Amniotic stem cell (primary cell): ENCODE data around the gene RGSL1.
A peak's percentile ranks its signal among the peaks of the same experiment; 100 is the strongest.
"Not testable (repeated sequence)": the region's sequence is repeated elsewhere in the genome, so short reads cannot be mapped to it uniquely, and the experiment has no call there.

Experiments used
- DNase-seq: peaks from one replicate; lab custom pipeline; 2025; lab: John Stamatoyannopoulos, UW

RGSL1 gene

DNA sequence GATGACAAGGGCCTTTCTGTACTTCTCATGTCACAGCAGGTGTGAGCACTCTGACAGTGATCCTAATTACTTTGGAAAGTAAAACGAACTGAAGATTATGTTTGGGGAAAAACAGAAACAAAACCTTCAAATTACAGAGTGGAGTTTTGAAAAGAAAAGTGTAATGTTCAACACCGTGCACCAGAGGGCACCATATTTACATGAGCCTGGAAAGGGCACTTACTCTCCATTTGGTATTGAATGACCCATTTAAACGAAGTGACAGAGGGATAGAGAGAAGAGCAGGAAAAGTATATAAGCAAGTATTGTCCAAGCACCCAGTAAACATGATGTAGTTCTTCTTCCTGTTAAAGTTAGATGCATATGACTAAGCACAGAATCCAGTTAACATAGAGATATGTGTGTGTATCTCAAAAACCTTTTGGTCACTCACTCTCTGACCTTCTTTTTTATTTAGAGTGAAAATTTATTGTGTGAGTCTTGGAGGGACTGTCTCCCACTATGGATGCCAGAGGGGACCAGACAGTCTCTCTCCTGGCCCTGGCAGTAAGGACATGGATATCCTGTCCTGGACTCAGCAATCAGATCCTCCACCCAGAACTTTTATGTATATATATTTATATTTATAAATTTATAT, 3.8 kb upstream of the RGSL1 start:
- peak; percentile 11 for DNase-seq

DNA sequence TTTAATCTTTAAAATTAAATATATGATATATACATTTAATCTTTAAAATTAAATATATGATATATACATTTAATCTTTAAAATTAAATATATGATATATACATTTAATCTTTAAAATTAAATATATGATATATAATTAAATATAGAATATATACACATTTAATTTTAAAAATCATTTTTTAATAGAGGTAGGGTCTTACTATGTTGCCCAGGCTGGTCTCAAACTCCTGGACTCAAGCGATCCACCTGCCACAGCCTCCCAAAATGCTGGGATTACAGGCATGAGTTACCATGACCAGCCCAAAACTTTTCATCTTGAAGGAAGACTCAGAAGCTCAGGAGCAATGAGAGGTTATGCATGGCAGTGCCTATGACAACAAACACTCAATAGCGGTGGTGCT, 2.8 kb upstream of the RGSL1 start:
- DNase-seq: not testable (repeated sequence)

DNA sequence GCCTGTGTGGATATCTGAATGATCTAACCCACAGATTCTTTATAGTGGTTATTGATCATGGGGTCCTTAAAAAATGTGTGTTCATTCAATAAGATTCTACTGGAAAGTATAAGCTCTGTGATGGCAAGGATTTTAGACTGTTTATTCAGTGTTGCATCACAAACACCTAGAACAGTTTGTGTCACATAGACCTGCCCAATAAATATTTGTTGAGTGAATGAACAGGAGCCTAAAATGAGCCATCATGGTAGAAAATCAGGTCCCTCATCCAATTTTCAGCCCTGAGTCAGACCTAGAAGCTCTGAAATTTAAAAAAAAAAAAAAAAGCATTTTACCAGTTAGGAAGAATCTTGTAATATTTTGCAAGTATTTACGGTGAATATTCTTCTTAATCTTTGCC, 2.3 kb upstream of the RGSL1 start:
- no peak for DNase-seq

DNA sequence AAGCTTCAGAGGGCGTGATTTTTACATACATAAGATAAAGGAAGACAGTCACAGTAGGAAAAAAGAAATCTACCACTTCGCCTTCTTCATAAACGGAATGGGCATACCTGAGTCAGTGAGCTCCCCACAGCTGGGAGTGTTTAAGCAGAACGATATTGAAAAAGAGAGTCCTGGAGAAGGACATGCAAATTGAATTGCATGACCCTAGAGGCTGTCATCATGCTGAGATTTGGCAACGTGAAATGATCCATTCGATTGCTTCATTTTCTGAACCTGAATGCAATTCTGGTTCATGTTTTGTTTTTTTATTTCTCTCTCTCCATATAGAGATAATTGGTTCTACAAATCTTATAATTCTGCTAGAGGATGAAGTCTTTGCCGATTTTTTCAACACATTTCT, 3.7 kb downstream of the RGSL1 start:
- DNase-seq: no peak

DNA sequence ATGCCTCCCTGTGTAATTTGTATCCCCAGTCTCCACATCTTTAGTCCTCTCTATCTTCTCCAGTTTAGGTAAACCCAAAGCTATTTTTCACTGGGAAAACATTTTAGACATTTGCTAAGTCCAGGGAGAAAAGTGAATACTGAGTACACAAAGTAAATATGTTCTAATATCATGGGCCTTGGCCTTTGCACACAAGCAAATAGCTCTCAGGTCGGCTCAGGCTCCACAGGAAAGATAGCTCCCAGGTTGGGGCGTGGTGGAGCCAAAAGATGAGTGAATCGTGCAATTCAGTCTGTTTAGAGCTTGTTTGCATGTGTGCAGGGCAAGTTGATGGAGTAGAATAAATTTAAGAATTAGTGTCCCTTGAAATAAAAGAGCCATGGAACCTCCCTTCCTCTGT, 7.9 kb downstream of the RGSL1 start:
- DNase-seq: no peak

DNA sequence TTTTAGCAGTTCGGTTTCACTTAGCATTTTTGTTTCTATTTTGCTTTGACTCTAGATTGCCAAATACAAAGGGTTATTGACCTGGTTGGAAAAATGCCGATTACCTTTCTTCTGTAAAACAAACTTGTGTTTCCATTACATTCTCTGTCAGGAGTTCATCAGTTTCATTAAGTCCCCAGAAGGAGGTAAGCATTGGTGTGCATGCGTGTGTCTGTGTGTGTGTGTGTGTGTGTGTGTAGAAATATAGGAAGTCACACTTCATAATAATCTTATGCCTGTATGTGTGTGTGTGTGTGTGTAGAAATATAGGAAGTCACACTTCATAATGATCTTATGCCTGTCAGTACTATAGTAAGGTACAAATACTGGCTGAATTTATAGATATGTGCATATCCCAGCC, 10.0 kb downstream of the RGSL1 start:
- no peak for DNase-seq

DNA sequence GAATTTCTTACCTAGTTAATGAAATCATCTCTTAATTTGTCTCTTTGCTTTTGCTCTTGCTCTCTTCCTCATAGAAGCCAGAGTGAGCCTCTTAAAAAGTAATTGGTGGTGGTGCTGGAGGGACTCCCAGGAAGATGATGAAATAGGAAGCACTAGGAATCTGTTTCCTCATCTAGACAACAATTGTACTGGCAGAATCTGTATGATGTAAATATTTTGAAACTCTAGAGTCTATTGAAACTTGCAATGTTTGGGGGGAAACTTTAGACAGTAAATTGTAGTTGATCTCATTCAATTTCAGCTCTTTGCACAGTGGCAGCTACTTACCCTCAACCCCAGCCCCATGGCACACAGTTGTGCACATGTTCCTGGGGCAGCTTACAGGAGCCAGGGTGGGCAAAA, 10.6 kb downstream of the RGSL1 start:
- no peak for DNase-seq

DNA sequence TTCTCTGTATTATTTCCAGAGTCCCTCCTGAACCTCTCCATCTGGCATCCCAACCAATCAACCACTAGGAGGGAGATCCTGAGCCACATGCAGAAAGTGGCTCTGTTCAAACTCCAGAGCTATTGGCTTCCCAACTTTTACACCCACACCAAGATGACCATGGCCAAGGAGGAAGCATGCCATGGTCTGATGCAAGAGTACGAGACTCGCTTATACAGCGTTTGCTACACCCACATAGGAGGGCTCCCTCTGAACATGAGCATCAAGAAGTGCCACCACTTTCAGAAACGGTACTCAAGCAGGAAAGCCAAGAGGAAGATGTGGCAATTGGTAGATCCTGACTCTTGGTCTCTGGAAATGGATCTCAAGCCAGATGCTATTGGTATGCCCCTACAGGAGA, 23.6 kb downstream of the RGSL1 start:
- DNase-seq: no peak

DNA sequence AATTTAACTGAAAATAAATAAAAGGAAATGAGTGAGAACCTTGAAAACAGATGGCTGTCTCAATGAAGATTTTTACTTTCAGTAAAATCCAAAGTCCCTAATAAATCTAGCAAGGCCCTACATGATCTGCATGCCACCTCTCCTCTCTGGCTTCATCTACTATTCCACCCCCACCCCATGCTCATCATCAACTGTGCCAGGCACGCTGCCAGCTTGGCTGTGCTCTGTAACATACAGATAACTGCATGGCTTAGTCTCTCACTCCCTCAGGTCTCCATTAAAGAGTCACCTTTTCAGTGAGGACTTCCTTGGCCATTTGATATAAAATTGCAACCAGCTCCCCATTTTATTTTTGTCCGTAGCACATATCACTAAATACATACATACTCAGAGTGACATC, 26.7 kb downstream of the RGSL1 start:
- no peak for DNase-seq

DNA sequence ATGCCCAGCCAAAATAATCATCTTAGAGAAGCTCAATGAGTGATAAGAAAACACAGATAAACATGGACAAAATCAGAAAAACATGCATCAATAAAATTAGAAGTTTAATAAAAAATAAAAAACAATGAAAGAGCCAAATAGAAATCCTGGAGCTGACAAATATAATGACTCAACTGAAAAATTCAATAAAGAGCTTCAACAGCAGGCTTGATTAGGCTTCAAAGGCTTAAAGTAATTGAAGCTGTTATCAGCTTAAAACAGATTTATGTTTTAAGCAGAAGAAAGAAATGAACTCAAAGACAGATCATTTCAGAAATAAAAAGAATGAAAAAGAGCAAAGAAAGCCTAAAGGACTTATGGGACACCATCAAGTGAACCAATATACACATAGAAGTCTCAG, 28.3 kb downstream of the RGSL1 start:
- no peak for DNase-seq

DNA sequence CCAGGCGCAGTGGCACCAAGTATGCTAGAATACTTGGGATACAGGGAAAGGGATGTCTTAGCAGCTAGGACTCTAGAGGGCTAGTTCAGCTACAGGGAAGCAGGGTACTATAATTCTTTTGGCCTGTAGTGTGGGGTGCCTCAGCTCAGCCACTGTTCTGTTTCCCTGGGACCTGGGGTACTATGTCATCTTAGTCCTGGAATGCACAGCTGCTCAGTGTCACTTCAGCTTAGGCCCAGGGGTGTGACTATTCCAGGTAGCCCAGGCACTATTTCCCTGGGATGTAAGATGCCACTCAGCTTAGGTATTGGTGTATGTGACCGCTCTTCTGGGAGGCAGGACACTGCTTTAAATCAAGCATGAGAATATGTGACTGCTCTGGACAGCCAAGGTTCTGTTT, 34.1 kb downstream of the RGSL1 start:
- no peak for DNase-seq

DNA sequence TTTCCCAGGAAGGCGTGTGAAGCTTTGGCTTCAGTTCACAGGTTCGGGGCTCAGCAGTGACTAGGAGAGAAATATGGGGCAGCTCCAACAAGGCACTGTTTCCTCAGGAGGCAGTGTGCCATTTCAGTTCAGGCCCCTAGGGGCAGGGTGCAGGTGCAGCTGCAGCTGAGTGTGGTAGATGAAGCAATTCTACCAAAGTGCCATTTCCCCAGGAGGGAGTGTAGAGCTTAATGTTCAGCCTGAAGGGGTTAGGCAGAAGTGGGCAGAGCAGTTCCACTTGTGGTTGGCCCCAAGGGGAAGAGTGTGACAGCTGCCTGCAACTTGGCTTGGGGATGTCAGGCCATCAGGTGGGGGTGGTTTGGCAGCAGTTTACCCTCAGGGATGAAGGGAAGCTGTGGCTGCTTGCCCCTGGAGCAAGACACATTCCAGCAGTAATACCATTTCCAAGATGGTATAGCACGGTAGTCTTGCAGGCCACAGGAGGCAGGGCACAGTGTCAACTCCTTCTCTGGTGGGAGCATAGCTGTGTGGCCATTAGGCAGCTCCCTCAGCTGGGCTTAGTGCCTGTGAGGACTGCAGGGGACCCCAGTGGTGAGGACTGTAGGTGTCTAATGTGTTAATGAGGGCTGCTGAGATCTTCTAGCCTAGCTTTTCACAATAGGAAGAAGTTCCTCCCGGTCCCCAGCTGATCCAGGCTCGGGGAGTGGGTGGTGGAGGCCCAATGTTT, 34.7 kb downstream of the RGSL1 start:
- DNase-seq: no peak

DNA sequence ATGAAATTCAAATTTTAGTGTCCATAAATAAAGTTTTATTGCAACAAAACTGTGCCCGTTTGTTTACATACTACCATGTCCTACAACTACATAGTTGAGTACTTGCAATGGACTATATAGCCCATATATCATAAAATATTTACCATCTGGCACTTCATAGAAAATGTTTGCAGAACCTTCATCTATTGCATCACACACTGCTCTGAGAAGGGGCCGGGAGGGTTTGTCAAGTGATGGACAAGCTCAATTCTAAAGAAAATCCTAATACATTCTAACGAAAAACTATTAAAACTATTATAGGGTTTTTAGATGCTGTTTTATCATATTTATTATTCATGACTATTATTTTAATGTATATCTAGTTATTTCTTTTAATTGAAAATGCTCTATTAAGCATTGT, 35.9 kb downstream of the RGSL1 start:
- no peak for DNase-seq

DNA sequence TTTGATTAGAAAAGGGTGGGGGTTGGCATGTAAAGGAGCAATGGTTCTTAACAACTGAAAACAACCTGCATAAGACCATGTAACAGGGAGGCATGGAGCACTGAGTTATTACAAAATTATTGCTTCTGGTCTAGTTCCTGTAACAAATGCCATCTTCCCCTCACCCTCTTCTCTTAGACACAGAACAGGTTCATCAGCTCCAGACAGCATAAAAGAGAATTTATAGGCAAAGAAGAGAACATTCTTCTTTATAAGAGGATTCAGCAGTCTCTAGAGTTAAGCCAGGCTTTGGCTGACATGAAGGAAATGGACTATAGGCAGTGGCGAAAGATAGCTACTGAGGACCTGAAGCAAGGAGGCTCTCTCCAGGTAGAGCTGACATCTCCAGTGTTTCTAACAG, 38.9 kb downstream of the RGSL1 start:
- no peak for DNase-seq

DNA sequence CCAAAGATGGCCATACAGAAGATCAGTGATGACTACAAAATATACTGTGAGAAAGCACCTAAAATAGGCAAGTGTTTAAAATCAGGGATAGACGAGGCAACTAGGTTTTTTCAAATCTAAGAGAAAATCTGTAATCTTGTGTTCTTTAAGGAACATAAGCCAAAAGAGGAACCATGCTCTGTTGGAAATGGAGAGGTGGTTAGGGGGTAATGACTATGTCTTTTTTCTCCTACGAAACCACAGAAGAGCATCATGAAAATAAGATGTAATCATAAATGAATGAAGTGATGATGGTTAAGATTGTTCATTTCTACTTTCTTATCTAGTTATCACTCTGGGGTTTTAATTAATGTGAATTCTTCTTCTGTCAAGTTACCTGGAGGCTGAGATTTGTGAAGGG, 43.1 kb downstream of the RGSL1 start:
- DNase-seq: no peak

DNA sequence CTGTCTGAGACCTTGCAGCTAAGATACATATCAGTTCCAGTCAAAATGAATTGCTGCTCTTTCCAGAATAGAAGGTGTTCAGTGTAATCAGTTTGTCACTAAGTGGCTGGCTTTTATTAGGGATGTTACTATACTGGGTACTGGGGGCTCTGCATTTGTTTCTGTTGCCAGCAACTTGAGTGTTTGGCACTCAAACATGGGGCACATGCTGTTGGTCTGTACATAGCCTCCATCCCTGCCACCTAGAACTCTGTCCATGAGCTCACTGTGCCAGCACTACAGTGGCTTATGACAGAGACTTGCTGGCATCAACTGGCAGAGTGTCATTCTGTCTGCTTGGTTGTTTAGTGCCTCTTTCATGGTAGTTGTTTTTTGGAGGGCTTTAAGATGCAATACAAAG, 45.1 kb downstream of the RGSL1 start:
- no peak for DNase-seq

DNA sequence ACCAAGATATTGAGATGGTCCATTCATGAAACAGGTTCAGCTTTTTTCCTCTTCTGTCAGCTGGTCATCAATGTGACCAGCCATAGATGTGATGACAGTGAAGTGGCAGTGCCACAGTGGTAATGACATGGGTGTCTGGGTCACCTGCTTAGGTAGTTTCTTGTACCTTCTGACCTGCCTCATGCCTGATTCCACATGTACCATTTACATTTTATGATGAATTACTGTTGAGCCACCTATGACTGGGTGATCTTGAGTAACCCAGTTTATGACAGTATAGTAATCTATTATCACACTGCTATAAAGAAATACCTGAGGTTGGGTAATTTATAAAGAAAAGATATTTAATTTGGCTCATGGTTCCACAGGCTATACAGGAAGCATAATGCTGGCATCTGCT, 45.7 kb downstream of the RGSL1 start:
- DNase-seq: no peak

DNA sequence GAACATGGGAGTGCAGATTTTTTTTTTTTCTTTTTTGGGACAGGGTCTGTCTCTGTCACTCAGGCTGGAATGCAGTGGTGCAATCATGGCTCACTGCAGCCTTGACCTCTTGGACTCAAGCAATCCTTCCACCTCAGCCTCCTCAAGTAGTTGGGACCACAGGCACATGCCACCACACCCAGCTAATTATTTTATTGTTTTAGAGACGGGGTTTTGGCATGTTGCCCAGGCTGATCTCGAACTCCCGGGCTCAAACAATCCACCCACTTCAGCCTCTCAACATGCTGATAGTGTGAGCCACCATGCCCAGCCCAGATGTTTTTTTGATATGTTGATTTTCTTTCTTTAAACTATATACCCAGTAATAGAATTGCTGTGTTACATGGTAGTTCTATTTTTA, 57.7 kb downstream of the RGSL1 start:
- no peak for DNase-seq

DNA sequence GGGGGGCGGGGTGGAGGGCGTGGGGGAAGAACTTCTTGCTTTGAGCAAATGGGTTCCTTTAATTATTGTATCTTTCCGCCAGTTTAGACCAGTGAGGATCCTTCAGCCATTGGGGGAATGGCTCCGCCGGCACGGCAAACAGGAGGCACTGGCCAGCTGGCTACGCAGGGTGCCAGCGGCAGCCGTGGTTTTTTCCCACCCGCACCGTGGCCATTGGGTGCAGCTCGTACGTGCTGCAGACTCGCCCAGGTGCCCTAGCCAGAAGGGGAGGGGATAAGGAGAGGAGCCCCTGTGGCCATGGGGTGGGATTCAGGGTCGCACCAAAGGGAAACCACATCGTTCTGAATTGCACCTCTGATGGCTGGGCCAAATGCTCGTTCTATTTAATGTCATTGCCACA, 65.6 kb downstream of the RGSL1 start:
- DNase-seq: no peak

DNA sequence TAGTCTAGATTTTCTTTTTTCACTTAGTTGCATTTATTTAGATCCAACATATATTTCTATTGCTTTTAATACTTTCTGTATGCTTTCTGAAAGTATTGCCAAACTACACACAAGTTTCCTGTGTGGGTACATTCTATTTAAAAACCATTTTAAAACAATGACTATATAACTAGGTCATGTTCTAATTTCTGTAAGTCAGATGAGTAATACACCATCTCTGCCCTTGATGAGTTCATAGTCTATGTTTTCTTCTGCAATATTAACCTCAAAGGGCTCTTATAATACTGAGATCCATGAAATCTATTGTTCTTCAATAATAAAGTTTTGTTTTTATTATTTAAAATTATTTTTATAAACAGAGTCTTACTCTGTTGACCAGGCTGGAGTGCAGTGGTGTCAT, 70.8 kb downstream of the RGSL1 start:
- DNase-seq: no peak

DNA sequence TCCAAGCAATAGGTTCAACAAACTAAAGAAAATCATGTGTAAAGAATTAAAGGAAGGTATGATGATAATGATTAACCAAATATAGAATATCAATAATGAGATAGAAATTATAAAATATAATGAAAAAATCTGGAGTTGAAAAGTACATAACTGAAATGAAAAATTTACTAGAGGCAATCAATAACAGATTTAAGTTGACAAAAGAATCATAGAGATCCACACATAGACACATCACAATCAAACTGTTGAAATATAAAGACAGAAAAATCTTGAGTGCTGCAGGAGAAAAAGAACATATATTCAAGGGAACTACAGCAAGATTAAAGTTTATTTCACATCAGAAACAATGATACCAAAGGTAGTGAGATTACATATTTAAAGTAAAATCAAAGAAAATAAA, 75.4 kb downstream of the RGSL1 start:
- no peak for DNase-seq

DNA sequence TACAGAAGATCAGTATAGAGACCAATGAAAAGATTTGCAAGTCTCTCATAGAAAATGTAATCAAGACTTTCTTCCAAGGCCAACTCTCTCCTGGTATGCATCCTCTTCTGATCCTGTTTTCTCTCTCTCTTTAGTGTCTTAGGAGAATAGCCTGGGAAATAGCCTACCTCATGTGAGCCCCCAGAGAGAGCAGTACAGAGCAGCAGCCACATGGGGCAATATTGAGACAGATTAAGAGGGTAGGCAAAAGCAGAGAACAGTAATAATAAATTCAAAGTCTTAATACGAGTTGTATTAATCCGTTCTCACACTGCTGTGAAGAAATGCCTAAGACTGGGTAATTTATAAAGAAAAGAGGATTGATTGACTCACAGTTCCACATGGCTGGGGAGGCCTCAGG, 77.7 kb downstream of the RGSL1 start:
- no peak for DNase-seq

DNA sequence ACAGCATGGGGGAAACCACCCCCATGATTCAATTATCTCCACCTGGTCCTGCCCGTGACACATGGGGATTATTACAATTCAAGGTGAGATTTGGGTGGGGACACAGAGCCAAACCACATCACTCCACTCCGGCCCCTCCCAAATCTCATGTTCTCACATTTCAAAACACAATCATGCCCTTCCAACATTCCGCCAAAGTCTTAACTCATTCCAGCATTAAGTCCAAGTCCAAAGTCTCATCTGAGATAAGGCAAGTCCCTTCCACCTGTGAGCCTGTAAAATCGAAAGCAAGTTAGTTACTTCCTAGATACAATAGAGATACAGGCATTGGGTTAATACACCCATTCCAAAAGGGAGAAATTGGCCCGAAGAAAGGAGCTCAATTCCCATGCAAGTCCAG, 78.3 kb downstream of the RGSL1 start:
- DNase-seq: not testable (repeated sequence)

DNA sequence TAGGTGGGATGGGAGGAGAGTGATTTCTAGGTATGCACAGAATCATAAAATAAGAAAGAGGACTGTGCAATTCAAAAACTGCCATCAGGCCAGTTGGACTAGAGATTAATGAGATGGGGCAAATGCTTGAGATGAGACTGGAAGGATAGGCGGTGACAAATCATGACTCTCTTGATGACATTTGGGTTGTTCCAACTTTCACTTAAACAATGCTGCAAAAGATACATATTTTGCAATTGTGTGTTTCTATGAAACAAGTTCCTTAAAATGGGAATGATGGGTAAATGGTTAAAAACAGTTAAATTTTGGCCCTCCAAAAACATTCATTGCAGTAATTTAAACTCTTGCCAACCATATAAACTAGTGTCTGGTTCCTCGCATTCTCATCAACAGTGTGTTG, 84.0 kb downstream of the RGSL1 start:
- DNase-seq: no peak
